IMR-90 (cell line): ENCODE results near the gene PCYT2. TPM values are rescaled to one million over a fixed set of nuclear protein-coding genes. Genes with fewer than 3 reads are reported as not detected.

ENCODE experiments used
- SMC3 ChIP-seq: fragments of 150-350 bp; IDR thresholded peaks from 2 replicates; pipeline ENCODE4 v1.6.1; 2016; ENCODE audit warnings: low read depth, mild to moderate bottlenecking, antibody characterized with exemption, low read length, moderate library complexity
- polyA plus RNA-seq, 3 experiments: library from polyadenylated mRNA; depleted of rRNA; stranded (reverse); fragments of >200 nt; gene quantifications; 2 replicates each; pipeline ENCODE4 v1.2.3, GENCODE V29; 2012; ENCODE audit warnings: low replicate concordance in 1 of 3
- total RNA-seq: library from RNA; depleted of rRNA; stranded (reverse); fragments of >200 nt; gene quantifications from 2 replicates; pipeline ENCODE4 v1.2.3, GENCODE V29; 2012
- TF ChIP-seq, protein P1 (sequence below): fragments of 150-350 bp; IDR thresholded peaks from 2 replicates; pipeline ENCODE4 v1.6.1; 2016; ENCODE audit warnings: low read depth, mild to moderate bottlenecking, low read length, moderate library complexity, borderline replicate concordance

Gene PCYT2
- total and polyA plus RNA-seq, 2 of the 4 experiments (the other 2 are of a cell fraction) = 37.3 to 38.5 TPM

DNA sequence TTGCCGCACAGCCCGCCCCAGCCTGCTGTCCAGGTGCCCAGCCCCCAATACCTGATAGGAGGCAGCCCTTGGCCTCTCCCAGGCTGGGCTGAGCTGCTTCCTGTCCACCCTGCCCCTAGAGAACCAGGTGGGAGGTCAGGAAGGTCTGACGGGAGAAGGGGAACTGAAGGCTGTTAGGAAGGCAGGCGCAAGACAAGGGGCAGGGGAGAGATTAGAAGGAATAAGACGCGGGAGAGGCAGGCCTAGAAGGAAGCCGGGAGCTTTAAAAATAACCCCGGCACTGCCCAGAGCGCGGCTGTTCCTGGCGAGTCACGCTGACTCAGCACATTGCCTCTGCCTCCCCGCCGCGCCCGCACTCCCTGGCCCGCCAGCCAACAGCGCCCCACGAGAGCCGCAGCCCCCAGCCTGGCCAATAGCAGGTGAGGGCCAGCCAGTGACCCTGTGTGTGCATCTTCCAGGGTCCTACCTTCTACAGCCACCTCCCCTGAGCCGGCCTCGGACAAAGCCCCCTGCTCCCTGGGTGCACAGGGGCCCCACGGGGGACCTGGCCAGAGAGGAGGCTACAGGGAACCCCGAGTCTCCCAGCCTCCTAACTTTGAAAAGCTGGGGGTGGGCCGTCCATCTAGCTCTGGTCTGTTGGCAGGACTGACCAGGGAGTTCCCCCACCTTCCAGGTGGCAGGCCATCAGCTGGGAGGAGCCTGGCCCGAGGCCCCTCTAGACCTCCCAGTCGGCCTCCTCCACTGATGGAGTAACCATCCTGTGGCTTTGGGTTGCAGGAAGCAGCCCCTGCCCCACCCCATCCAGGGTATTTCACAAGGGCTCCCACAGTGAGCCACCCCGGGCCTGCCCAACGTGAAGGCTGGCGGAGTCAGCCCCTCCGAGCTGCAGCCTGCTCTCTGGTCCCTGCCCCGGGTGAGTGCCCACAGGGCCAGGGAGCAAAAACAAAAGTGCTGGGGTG, 12.4 kb upstream of the PCYT2 start (continued):
- TF ChIP-seq, protein P1, sequence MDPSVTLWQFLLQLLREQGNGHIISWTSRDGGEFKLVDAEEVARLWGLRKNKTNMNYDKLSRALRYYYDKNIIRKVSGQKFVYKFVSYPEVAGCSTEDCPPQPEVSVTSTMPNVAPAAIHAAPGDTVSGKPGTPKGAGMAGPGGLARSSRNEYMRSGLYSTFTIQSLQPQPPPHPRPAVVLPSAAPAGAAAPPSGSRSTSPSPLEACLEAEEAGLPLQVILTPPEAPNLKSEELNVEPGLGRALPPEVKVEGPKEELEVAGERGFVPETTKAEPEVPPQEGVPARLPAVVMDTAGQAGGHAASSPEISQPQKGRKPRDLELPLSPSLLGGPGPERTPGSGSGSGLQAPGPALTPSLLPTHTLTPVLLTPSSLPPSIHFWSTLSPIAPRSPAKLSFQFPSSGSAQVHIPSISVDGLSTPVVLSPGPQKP = no peak
- TF ChIP-seq SMC3 = no peak
